Endothelial cell of umbilical vein (primary cell): ENCODE results near the gene TH. TPM values are rescaled to one million over a fixed set of nuclear protein-coding genes. Genes with fewer than 3 reads are reported as not detected.

ENCODE experiments used
- BruUV-seq: library from RNA; stranded (reverse); fragments of 400-500 nt; replicated peaks from 2 replicates; lab custom pipeline; 2021; lab: Mats Ljungman, UMichigan
- CTCF ChIA-PET: fragments of 300-600, 350-600 bp; sonication (Branson Sonifier 250); formaldehyde crosslinking; loops from one replicate; lab custom pipeline; 2021; ENCODE audit warnings: antibody characterized with exemption, inconsistent platforms; lab: Charles Lee
- POLR2A ChIA-PET: fragments of 300-600, 350-600 bp; sonication (Branson Sonifier 250); formaldehyde crosslinking; loops from one replicate; lab custom pipeline; 2021; ENCODE audit warnings: antibody characterized with exemption, inconsistent platforms; lab: Charles Lee
- DNase-seq: peaks from one replicate; pipeline ENCODE4 v3.0.0-alpha.2; 2011; ENCODE audit warnings: low read depth, low spot score
- FAIRE-seq: peaks from 2 replicates; lab custom pipeline; 2011; peaks lifted over from hg19 to GRCh38; lab: Jason Lieb, UNC
- H2AFZ ChIP-seq: 2 replicates; pipeline ENCODE4 v1.6.0; 2012; ENCODE audit warnings: low read depth, low read length, control low read depth, inconsistent platforms
- H3K27ac ChIP-seq: 2 replicates; pipeline ENCODE4 v1.5.1; 2011; ENCODE audit warnings: low read depth, mild to moderate bottlenecking, control low read depth, low read length, moderate library complexity; ENCODE audit not compliant: insufficient read depth
- H3K27me3 ChIP-seq, 2 experiments: 2 replicates each; pipeline versions ENCODE4 v1.6.0 to v1.6.1; 2011; ENCODE audit warnings: low read length in 2 of 2, mixed read lengths in 1 of 2; ENCODE audit not compliant: control insufficient read depth in 2 of 2, insufficient read depth in 2 of 2
- H3K36me3 ChIP-seq, 2 experiments: 2 replicates in 1 of 2; 3 replicates in 1 of 2; pipeline ENCODE4 v1.5.1; 2011; ENCODE audit warnings: low read length in 2 of 2, mild to moderate bottlenecking in 1 of 2, moderate library complexity in 1 of 2; ENCODE audit not compliant: control insufficient read depth in 2 of 2, insufficient read depth in 2 of 2; ENCODE audit errors: extremely low read depth in 1 of 2
- H3K4me1 ChIP-seq: 3 replicates; pipeline ENCODE4 v1.5.1; 2011; ENCODE audit warnings: mild to moderate bottlenecking, low read length; ENCODE audit not compliant: control insufficient read depth, insufficient read depth; ENCODE audit errors: extremely low read depth
- H3K4me2 ChIP-seq: 2 replicates; pipeline ENCODE4 v1.6.1; 2011; ENCODE audit warnings: low read length, control low read depth, mixed read lengths; ENCODE audit not compliant: insufficient read depth
- H3K4me3 ChIP-seq, 3 experiments: fragments of 200-600 bp in 1 of 3; sonication (generic), shearing (Covaris generic) in 1 of 3; replicated peaks in 1 of 3; 2 replicates each; pipeline ENCODE4 v1.5.1; 2011 to 2016; ENCODE audit warnings: control low read depth in 3 of 3, low read length in 3 of 3, mild to moderate bottlenecking in 2 of 3, inconsistent platforms in 1 of 3, low read depth in 1 of 3, moderate library complexity in 1 of 3; ENCODE audit not compliant: insufficient read depth in 1 of 3
- H3K79me2 ChIP-seq: 2 replicates; pipeline ENCODE4 v1.6.0; 2012; ENCODE audit warnings: low read length, inconsistent platforms; ENCODE audit not compliant: control insufficient read depth, insufficient read depth
- H3K9ac ChIP-seq: replicated peaks from 2 replicates; pipeline ENCODE3; 2011; ENCODE audit warnings: low read length, control low read depth; ENCODE audit not compliant: insufficient read depth; ENCODE audit errors: extremely low read depth
- H3K9me1 ChIP-seq: replicated peaks from 3 replicates; pipeline ENCODE4 v1.6.0; 2011; ENCODE audit warnings: mild to moderate bottlenecking, low read length; ENCODE audit not compliant: control insufficient read depth, insufficient read depth; ENCODE audit errors: extremely low read depth
- H3K9me3 ChIP-seq: replicated peaks from 2 replicates; pipeline ENCODE4 v1.5.1; 2012; ENCODE audit warnings: low read length, inconsistent platforms; ENCODE audit not compliant: control insufficient read depth, insufficient read depth
- H4K20me1 ChIP-seq: replicated peaks from 2 replicates; pipeline ENCODE3; 2011; ENCODE audit warnings: mild to moderate bottlenecking, low read length; ENCODE audit not compliant: control insufficient read depth, insufficient read depth; ENCODE audit errors: extremely low read depth
- EZH2 ChIP-seq: IDR thresholded peaks from 2 replicates; pipeline ENCODE4 v1.6.1; 2012; ENCODE audit warnings: borderline replicate concordance, low read depth, mild to moderate bottlenecking, moderate library complexity, low read length, inconsistent platforms; ENCODE audit not compliant: severe bottlenecking
- FOS ChIP-seq: IDR thresholded peaks from 2 replicates; pipeline ENCODE4 v1.6.1; 2011; ENCODE audit warnings: mild to moderate bottlenecking, low read length, moderate library complexity, borderline replicate concordance; ENCODE audit not compliant: insufficient read depth
- GATA2 ChIP-seq: IDR thresholded peaks from 2 replicates; pipeline ENCODE4 v1.7.0; 2011; ENCODE audit warnings: low read depth, mild to moderate bottlenecking, moderate library complexity, mixed read lengths, low read length; ENCODE audit not compliant: insufficient read length, insufficient read depth
- JUN ChIP-seq: IDR thresholded peaks from 2 replicates; pipeline ENCODE4 v1.6.1; 2011; ENCODE audit warnings: borderline replicate concordance, low read depth; ENCODE audit not compliant: insufficient read length, insufficient read depth
- MYC ChIP-seq: IDR thresholded peaks from one replicate; pipeline ENCODE4 v1.6.1; 2011; ENCODE audit warnings: mild to moderate bottlenecking, low read depth, low read length
- POLR2A ChIP-seq: IDR thresholded peaks from 2 replicates; pipeline ENCODE4 v1.6.1; 2012; ENCODE audit warnings: low read depth, mild to moderate bottlenecking, control low read depth, low read length
- POLR2AphosphoS5 ChIP-seq: IDR thresholded peaks from 2 replicates; pipeline ENCODE4 v1.6.1; 2012; ENCODE audit warnings: low read depth, mild to moderate bottlenecking, control low read depth, low read length, moderate library complexity; ENCODE audit not compliant: insufficient read depth
- dilution Hi-C: fragments of 300-500 bp; cut with MboI; formaldehyde crosslinking; loops from one replicate; pipeline ENCODE4 v1.15.0; 2019; ENCODE audit warnings: low sequenced_read_pairs; ENCODE audit not compliant: extremely low pct_ligation_motif_present
- intact Hi-C: fragments of 100-400 bp; cut with micrococcal nuclease; formaldehyde crosslinking; loops from one replicate; pipeline ENCODE4 v1.10.0; 2022
- polyA plus RNA-seq, 4 experiments: library from polyadenylated mRNA; depleted of rRNA in 3 of 4; stranded (reverse) in 3 of 4; unstranded in 1 of 4; fragments of >200 nt; gene quantifications; 2 replicates each; pipeline versions ENCODE4 v1.2.1 to v1.2.3, GENCODE V29; 2011 to 2012; ENCODE audit warnings: missing spikeins in 1 of 4
- total RNA-seq: library from RNA; stranded (reverse); gene quantifications from 2 replicates; pipeline ENCODE4 v1.2.3, GENCODE V29; 2021
- TF ChIP-seq, protein P1 (sequence below): IDR thresholded peaks from 2 replicates; pipeline ENCODE4 v1.6.1; 2011; ENCODE audit not compliant: insufficient read depth, insufficient read length
- TF ChIP-seq, protein P2 (sequence below), 2 donors: IDR thresholded peaks; 1 replicate in 1 of 2; 2 replicates in 1 of 2; pipeline ENCODE4 v1.5.1; 2011; ENCODE audit warnings: low read length in 2 of 2, mild to moderate bottlenecking in 2 of 2, moderate library complexity in 2 of 2, control low read depth in 1 of 2, inconsistent platforms in 1 of 2, low read depth in 1 of 2; ENCODE audit not compliant: insufficient read depth in 1 of 2; ENCODE audit errors: extremely low read depth in 1 of 2

TH gene
- total and polyA plus RNA-seq, 2 donors (not counting 3 experiments of a cell fraction or from before 2014, with no cell fraction given) = not detected

DNA sequence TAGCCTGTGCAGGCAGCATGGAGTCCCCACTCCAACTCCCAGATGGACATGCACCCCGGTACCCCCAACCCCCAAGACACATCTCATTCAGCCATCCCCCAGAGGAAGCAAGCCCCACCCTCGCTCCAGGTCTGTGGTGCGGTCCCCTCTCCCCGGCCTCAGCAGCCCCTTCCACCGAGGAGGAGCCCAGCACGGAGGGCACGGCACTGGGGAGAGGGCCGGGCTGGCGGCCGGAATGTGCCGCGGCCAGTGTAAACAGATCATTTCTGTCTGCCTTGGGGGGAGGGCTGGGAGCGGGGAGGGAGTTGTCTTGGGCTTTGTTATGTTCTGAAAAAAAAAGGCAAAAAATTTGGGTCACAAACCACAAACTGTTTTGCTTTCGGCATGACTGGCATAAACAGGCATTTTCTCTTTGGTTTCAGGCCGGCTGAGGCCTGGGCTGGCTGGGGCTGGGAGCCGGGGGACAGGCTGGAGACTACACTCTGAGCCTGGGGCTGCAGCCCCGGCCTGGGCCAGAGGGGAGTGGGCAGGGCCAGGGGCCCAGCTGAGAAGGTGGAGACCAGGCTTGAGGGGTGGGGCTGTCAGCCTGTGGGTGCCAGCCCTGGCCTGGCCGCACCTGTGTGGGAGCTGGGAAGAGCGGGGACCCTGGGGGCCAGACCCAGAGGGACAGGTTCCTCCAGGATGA lies 49.3 kb downstream of the TH start:
- no TSS peak for BruUV-seq
- dilution Hi-C loops = no loop called here
- Histone ChIP-seq H3K4me3 (no peak overlapping the region), H3K4me2 (no peak overlapping the region), H3K27me3 (peaks cover 0 to 7% of the 10 kb centered on the region in 2 experiments), H3K9ac (no peak overlapping the region), H3K9me1 (no peaks in the 10 kb centered on the region), H4K20me1 (no peaks in the 10 kb centered on the region), H2AFZ (peak overlapping the region; percentile 61), H3K9me3 (no peaks in the 10 kb centered on the region), H3K27ac (no peak overlapping the region), H3K79me2 (no peaks in the 10 kb centered on the region), H3K4me1 (no peaks in the 10 kb centered on the region), H3K36me3 (no peaks in the 10 kb centered on the region)
- TF ChIP-seq MYC = no peak
- DNase-seq (peak; percentile 35), FAIRE-seq (peak; percentile 26)
- ChIA-PET POLR2A (interaction anchor here (0.9 kb wide), 1 partner anchor 25 kb away, joined by 4 read pairs; no protein-coding TSS in a partner anchor), CTCF (interaction anchor here (1.4 kb wide), 1 partner anchor 469 kb away, joined by 3 read pairs; no protein-coding TSS in a partner anchor)
- intact Hi-C loops = loop anchor here (1.0 kb wide), 1 partner anchor 45 kb away; no protein-coding TSS in a partner anchor

DNA sequence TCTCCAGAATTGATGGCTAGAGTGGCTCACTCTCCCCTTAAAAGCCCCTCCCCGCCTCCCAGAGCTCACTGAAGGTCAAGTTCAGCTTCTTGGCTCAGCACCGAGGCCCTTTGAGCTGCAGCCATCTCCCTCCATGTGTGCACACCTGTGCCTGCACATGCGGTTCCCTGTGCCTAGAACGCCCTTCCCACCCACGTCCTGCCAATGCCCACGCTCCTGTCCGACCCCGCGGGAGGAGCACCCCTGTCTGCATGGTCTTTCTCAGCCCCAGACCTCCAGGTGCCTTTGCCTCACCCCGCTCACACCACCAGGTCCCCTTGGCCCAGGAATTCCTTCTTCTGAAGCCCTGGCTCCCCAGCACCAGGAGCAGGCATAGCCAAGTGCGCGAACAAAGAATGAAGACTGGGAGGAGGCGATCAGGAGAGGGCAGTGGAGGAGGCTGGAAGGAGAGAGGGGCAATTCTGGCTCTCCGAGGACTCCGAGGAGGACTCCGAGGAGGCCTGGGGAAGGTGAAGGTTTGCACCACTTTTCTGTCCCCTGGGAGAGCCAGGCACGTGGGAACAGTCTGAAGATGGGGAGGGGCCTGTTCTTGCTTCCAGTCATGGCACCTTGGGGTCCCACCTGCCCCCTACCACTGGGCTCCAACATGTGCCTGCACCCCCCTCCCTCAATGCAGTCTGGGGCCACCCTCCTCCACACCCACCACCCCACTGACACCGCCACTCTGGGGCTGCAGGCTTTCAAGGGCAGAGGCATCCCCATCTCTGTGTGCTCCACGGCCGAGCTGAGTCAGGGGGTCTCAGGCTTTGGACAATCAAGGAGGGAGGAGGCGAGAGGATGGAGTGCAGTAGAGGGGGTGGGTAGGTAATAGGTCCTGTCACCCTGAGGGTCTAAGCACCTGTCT lies 50.1 kb downstream of the TH start:
- TF ChIP-seq, protein P1, sequence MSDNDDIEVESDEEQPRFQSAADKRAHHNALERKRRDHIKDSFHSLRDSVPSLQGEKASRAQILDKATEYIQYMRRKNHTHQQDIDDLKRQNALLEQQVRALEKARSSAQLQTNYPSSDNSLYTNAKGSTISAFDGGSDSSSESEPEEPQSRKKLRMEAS = no peak
- no peak for TF ChIP-seq EZH2
- TF ChIP-seq MYC = no peak
- TF ChIP-seq, protein P2, sequence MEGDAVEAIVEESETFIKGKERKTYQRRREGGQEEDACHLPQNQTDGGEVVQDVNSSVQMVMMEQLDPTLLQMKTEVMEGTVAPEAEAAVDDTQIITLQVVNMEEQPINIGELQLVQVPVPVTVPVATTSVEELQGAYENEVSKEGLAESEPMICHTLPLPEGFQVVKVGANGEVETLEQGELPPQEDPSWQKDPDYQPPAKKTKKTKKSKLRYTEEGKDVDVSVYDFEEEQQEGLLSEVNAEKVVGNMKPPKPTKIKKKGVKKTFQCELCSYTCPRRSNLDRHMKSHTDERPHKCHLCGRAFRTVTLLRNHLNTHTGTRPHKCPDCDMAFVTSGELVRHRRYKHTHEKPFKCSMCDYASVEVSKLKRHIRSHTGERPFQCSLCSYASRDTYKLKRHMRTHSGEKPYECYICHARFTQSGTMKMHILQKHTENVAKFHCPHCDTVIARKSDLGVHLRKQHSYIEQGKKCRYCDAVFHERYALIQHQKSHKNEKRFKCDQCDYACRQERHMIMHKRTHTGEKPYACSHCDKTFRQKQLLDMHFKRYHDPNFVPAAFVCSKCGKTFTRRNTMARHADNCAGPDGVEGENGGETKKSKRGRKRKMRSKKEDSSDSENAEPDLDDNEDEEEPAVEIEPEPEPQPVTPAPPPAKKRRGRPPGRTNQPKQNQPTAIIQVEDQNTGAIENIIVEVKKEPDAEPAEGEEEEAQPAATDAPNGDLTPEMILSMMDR (IDR thresholded peaks at IDR 0.05; ENCODE audit: extremely low read depth in 1 of 2, insufficient read depth in 1 of 2, low read depth in 1 of 2, low read length in 2 of 2) = no peak
- TF ChIP-seq GATA2 = no peak
- no peak for TF ChIP-seq POLR2AphosphoS5
- TF ChIP-seq JUN = no peak
- TF ChIP-seq FOS = no peak
- TF ChIP-seq POLR2A = no peak
- no peaks in the 10 kb centered on the region for H4K20me1 ChIP-seq
- H3K27ac ChIP-seq = no peak overlapping the region
- no peaks in the 10 kb centered on the region for H3K4me1 ChIP-seq
- H3K36me3 ChIP-seq = no peaks in the 10 kb centered on the region
- H3K9me1 ChIP-seq = no peaks in the 10 kb centered on the region
- no peak overlapping the region for H3K4me2 ChIP-seq
- CTCF ChIA-PET = interaction anchor here (0.8 kb wide), 1 partner anchor 29 kb away, joined by 4 read pairs; no protein-coding TSS in a partner anchor
- FAIRE-seq (no peak), DNase-seq (no peak)
- no peak overlapping the region for H2AFZ ChIP-seq
- intact Hi-C loops (loop anchor here (1.0 kb wide), 1 partner anchor 44 kb away; no protein-coding TSS in a partner anchor), dilution Hi-C loops (no loop called here)
- no peaks in the 10 kb centered on the region for H3K79me2 ChIP-seq
- H3K9me3 ChIP-seq = no peaks in the 10 kb centered on the region
- BruUV-seq = no TSS peak
- H3K9ac ChIP-seq = no peak overlapping the region
- no peak overlapping the region for H3K4me3 ChIP-seq
- POLR2A ChIA-PET = no interaction called here
- peaks cover 0 to 7% of the 10 kb centered on the region in 2 experiments for H3K27me3 ChIP-seq
